HEK293 (cell line): Measurements from ENCODE around the gene EPG5.

Experiments
- CTCF ChIP-seq: fragments of 450-650 bp; formaldehyde crosslinking; IDR thresholded peaks from 2 replicates; pipeline ENCODE4 v1.5.1; 2016; ENCODE audit warnings: missing biosample characterization, missing genetic modification characterization
- KLF17 ChIP-seq: fragments of 450-650 bp; formaldehyde crosslinking; IDR thresholded peaks from 2 replicates; pipeline ENCODE4 v1.5.1; 2016; ENCODE audit warnings: missing biosample characterization, missing genetic modification characterization
- KLF7 ChIP-seq: fragments of 450-650 bp; formaldehyde crosslinking; IDR thresholded peaks from 2 replicates; pipeline ENCODE4 v1.5.1; 2016; ENCODE audit warnings: missing biosample characterization, missing genetic modification characterization, borderline replicate concordance
- KLF9 ChIP-seq: fragments of 450-650 bp; formaldehyde crosslinking; IDR thresholded peaks from 2 replicates; pipeline ENCODE4 v1.5.1; 2016; ENCODE audit warnings: missing biosample characterization, missing genetic modification characterization, low read depth
- SP2 ChIP-seq: fragments of 450-650 bp; formaldehyde crosslinking; IDR thresholded peaks from 2 replicates; pipeline ENCODE4 v1.5.1; 2016; ENCODE audit warnings: missing biosample characterization, missing genetic modification characterization
- ZBTB44 ChIP-seq: fragments of 450-650 bp; IDR thresholded peaks from 2 replicates; pipeline ENCODE4 v1.5.1; 2018; ENCODE audit warnings: missing biosample characterization, mild to moderate bottlenecking, missing genetic modification characterization
- ZEB2 ChIP-seq: fragments of 450-650 bp; formaldehyde crosslinking; IDR thresholded peaks from 2 replicates; pipeline ENCODE4 v1.5.1; 2016; ENCODE audit warnings: missing biosample characterization, missing genetic modification characterization
- ZFHX2 ChIP-seq: fragments of 450-650 bp; formaldehyde crosslinking; conservative IDR thresholded peaks from 2 replicates; pipeline ENCODE4 v1.5.1; 2016; ENCODE audit warnings: missing biosample characterization, missing genetic modification characterization
- ZFP37 ChIP-seq: fragments of 450-650 bp; formaldehyde crosslinking; IDR thresholded peaks from 2 replicates; pipeline ENCODE4 v1.5.1; 2016; ENCODE audit warnings: missing biosample characterization, missing genetic modification characterization
- ZNF175 ChIP-seq: fragments of 450-650 bp; formaldehyde crosslinking; IDR thresholded peaks from 2 replicates; pipeline ENCODE4 v1.5.1; 2016; ENCODE audit warnings: missing biosample characterization, missing genetic modification characterization
- ZNF202 ChIP-seq: fragments of 450-650 bp; formaldehyde crosslinking; IDR thresholded peaks from 2 replicates; pipeline ENCODE4 v1.5.1; 2016; ENCODE audit warnings: missing biosample characterization, missing genetic modification characterization, borderline replicate concordance
- ZNF24 ChIP-seq: fragments of 450-650 bp; formaldehyde crosslinking; IDR thresholded peaks from 2 replicates; pipeline ENCODE4 v1.5.1; 2016; ENCODE audit warnings: missing biosample characterization, missing genetic modification characterization
- ZNF394 ChIP-seq: fragments of 450-650 bp; formaldehyde crosslinking; IDR thresholded peaks from 2 replicates; pipeline ENCODE4 v1.5.1; 2016; ENCODE audit warnings: missing biosample characterization, missing genetic modification characterization, mild to moderate bottlenecking, moderate library complexity, borderline replicate concordance
- ZNF473 ChIP-seq: fragments of 450-650 bp; formaldehyde crosslinking; IDR thresholded peaks from 2 replicates; pipeline ENCODE4 v1.5.1; 2017; ENCODE audit warnings: missing biosample characterization, missing genetic modification characterization
- ZNF501 ChIP-seq: fragments of 450-650 bp; formaldehyde crosslinking; IDR thresholded peaks from 2 replicates; pipeline ENCODE4 v1.5.1; 2016; ENCODE audit warnings: missing biosample characterization, missing genetic modification characterization
- ZNF626 ChIP-seq: fragments of 450-650 bp; sonication (Bioruptor Pico); formaldehyde crosslinking; IDR thresholded peaks from 2 replicates; pipeline ENCODE4 v1.5.1; 2018; ENCODE audit warnings: missing biosample characterization, missing genetic modification characterization, inconsistent platforms
- ZNF660 ChIP-seq: fragments of 450-650 bp; IDR thresholded peaks from 2 replicates; pipeline ENCODE4 v1.5.1; 2018; ENCODE audit warnings: missing biosample characterization, mild to moderate bottlenecking, missing genetic modification characterization
- ZNF677 ChIP-seq: fragments of 450-650 bp; IDR thresholded peaks from 2 replicates; pipeline ENCODE4 v1.5.0; 2018; ENCODE audit warnings: missing biosample characterization, mild to moderate bottlenecking, missing genetic modification characterization, moderate library complexity
- ZXDB ChIP-seq: fragments of 450-650 bp; formaldehyde crosslinking; IDR thresholded peaks from 2 replicates; pipeline ENCODE4 v1.5.1; 2016; ENCODE audit warnings: missing biosample characterization, missing genetic modification characterization
- TF ChIP-seq, protein P1 (sequence below): fragments of 450-650 bp; formaldehyde crosslinking; IDR thresholded peaks from 2 replicates; pipeline ENCODE4 v1.5.1; 2016; ENCODE audit warnings: missing biosample characterization, missing genetic modification characterization
- TF ChIP-seq, protein P2 (sequence below): fragments of 450-650 bp; formaldehyde crosslinking; IDR thresholded peaks from 2 replicates; pipeline ENCODE4 v1.5.1; 2016; ENCODE audit warnings: missing biosample characterization, missing genetic modification characterization
- TF ChIP-seq, protein P3 (sequence below): fragments of 450-650 bp; formaldehyde crosslinking; conservative IDR thresholded peaks from 2 replicates; pipeline ENCODE4 v1.5.1; 2016; ENCODE audit warnings: low read depth, missing biosample characterization, missing genetic modification characterization
- TF ChIP-seq, protein P4 (sequence below): fragments of 450-650 bp; formaldehyde crosslinking; IDR thresholded peaks from 2 replicates; pipeline ENCODE4 v1.5.1; 2016; ENCODE audit warnings: missing biosample characterization, missing genetic modification characterization

Gene EPG5

GRCh38 chr18:45967007-45967706, at the start of gene EPG5 (continued):
- TF ChIP-seq, protein P1, sequence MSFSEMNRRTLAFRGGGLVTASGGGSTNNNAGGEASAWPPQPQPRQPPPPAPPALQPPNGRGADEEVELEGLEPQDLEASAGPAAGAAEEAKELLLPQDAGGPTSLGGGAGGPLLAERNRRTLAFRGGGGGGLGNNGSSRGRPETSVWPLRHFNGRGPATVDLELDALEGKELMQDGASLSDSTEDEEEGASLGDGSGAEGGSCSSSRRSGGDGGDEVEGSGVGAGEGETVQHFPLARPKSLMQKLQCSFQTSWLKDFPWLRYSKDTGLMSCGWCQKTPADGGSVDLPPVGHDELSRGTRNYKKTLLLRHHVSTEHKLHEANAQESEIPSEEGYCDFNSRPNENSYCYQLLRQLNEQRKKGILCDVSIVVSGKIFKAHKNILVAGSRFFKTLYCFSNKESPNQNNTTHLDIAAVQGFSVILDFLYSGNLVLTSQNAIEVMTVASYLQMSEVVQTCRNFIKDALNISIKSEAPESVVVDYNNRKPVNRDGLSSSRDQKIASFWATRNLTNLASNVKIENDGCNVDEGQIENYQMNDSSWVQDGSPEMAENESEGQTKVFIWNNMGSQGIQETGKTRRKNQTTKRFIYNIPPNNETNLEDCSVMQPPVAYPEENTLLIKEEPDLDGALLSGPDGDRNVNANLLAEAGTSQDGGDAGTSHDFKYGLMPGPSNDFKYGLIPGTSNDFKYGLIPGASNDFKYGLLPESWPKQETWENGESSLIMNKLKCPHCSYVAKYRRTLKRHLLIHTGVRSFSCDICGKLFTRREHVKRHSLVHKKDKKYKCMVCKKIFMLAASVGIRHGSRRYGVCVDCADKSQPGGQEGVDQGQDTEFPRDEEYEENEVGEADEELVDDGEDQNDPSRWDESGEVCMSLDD (tag by site-specific recombination): 0 out of 2 replicates have a peak, but pooled peaks have one; percentile 20
- TF ChIP-seq ZNF660 (tag by site-specific recombination) (peak; percentile 59; the same call in 1 of the 2 replicates), ZNF175 (tag by site-specific recombination) (no peak), SP2 (peak; percentile 82), ZBTB44 (tag by site-specific recombination) (no peak), ZNF394 (tag by site-specific recombination) (peak; percentile 48; the same call in 1 of the 2 replicates), ZFP37 (peak; percentile 54), ZNF677 (tag by site-specific recombination) (no peak), ZNF626 (tag by site-specific recombination) (no peak), KLF9 (tag by site-specific recombination) (peak; percentile 93), ZXDB (tag by site-specific recombination) (peak; percentile 97), KLF17 (tag by site-specific recombination) (no peak), ZNF473 (tag by site-specific recombination) (no peak), CTCF (tag by site-specific recombination) (peak; percentile 19; the same call in 1 of the 2 replicates), ZFHX2 (tag by site-specific recombination) (peak; percentile 63), ZNF24 (tag by site-specific recombination) (peak; percentile 52; the same call in 1 of the 2 replicates), ZNF202 (tag by site-specific recombination) (no peak), KLF7 (tag by site-specific recombination) (peak; percentile 36; the same call in 1 of the 2 replicates), ZEB2 (peak; percentile 87), ZNF501 (tag by site-specific recombination) (peak; percentile 77; the same call in 1 of the 2 replicates)
- TF ChIP-seq, protein P2, sequence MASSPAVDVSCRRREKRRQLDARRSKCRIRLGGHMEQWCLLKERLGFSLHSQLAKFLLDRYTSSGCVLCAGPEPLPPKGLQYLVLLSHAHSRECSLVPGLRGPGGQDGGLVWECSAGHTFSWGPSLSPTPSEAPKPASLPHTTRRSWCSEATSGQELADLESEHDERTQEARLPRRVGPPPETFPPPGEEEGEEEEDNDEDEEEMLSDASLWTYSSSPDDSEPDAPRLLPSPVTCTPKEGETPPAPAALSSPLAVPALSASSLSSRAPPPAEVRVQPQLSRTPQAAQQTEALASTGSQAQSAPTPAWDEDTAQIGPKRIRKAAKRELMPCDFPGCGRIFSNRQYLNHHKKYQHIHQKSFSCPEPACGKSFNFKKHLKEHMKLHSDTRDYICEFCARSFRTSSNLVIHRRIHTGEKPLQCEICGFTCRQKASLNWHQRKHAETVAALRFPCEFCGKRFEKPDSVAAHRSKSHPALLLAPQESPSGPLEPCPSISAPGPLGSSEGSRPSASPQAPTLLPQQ (tag by site-specific recombination): peak; percentile 76; the same call in 1 of the 2 replicates
- TF ChIP-seq, protein P3, sequence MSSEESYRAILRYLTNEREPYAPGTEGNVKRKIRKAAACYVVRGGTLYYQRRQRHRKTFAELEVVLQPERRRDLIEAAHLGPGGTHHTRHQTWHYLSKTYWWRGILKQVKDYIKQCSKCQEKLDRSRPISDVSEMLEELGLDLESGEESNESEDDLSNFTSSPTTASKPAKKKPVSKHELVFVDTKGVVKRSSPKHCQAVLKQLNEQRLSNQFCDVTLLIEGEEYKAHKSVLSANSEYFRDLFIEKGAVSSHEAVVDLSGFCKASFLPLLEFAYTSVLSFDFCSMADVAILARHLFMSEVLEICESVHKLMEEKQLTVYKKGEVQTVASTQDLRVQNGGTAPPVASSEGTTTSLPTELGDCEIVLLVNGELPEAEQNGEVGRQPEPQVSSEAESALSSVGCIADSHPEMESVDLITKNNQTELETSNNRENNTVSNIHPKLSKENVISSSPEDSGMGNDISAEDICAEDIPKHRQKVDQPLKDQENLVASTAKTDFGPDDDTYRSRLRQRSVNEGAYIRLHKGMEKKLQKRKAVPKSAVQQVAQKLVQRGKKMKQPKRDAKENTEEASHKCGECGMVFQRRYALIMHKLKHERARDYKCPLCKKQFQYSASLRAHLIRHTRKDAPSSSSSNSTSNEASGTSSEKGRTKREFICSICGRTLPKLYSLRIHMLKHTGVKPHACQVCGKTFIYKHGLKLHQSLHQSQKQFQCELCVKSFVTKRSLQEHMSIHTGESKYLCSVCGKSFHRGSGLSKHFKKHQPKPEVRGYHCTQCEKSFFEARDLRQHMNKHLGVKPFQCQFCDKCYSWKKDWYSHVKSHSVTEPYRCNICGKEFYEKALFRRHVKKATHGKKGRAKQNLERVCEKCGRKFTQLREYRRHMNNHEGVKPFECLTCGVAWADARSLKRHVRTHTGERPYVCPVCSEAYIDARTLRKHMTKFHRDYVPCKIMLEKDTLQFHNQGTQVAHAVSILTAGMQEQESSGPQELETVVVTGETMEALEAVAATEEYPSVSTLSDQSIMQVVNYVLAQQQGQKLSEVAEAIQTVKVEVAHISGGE: 0 out of 2 replicates have a peak, but pooled peaks have one; percentile 21
- TF ChIP-seq, protein P4, sequence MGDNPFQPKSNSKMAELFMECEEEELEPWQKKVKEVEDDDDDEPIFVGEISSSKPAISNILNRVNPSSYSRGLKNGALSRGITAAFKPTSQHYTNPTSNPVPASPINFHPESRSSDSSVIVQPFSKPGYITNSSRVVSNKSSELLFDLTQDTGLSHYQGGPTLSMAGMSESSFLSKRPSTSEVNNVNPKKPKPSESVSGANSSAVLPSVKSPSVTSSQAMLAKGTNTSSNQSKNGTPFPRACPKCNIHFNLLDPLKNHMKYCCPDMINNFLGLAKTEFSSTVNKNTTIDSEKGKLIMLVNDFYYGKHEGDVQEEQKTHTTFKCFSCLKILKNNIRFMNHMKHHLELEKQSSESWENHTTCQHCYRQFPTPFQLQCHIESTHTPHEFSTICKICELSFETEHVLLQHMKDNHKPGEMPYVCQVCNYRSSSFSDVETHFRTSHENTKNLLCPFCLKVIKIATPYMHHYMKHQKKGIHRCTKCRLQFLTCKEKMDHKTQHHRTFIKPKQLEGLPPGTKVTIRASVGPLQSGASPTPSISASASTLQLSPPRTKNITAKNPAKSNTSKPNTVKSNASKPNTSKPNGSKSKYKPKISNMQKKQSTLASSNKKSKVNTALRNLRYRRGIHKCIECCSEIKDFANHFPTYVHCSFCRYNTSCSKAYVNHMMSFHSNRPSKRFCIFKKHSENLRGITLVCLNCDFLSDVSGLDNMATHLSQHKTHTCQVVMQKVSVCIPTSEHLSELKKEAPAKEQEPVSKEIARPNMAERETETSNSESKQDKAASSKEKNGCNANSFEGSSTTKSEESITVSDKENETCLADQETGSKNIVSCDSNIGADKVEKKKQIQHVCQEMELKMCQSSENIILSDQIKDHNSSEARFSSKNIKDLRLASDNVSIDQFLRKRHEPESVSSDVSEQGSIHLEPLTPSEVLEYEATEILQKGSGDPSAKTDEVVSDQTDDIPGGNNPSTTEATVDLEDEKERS (tag by site-specific recombination): no peak
